ENCODE data around the gene RNF217.

RNF217 gene

GRCh38 chr6:125048274-125048673 lies 86.0 kb downstream of the RNF217 start:
- no peak overlapping the region for H3K27ac ChIP-seq (replicated peaks)
- TF ChIP-seq CTCF (IDR thresholded peaks at IDR 0.05; ENCODE audit: insufficient read depth, low read length) (no peak), POLR2AphosphoS5 (IDR thresholded peaks at IDR 0.05; ENCODE audit: low read depth) (no peak), GABPA (IDR thresholded peaks at IDR 0.05; ENCODE audit: low read depth) (no peak), SPI1 (IDR thresholded peaks at IDR 0.05; ENCODE audit: borderline replicate concordance, low read depth) (no peak), REST (IDR thresholded peaks at IDR 0.05; ENCODE audit: insufficient replicate concordance, low read depth) (no peak)

GRCh38 chr6:125050663-125051318 lies 88.6 kb downstream of the RNF217 start:
- Histone ChIP-seq H3K27ac (replicated peaks) (no peak overlapping the region), H3K27me3 (ENCODE audit: insufficient read depth, poor library complexity, severe bottlenecking) (no peaks in the 10 kb centered on the region), H3K4me3 (replicated peaks; ENCODE audit: insufficient read depth, low read length) (no peak overlapping the region)
- TF ChIP-seq POLR2AphosphoS5 (IDR thresholded peaks at IDR 0.05; ENCODE audit: low read depth) (no peak), GABPA (IDR thresholded peaks at IDR 0.05; ENCODE audit: low read depth) (no peak), SPI1 (IDR thresholded peaks at IDR 0.05; ENCODE audit: borderline replicate concordance, low read depth) (no peak), REST (IDR thresholded peaks at IDR 0.05; ENCODE audit: insufficient replicate concordance, low read depth) (no peak), CTCF (IDR thresholded peaks at IDR 0.05; ENCODE audit: insufficient read depth, low read length) (no peak)
- DNase-seq (ENCODE audit: low read depth in 1 of 2, low spot score in 1 of 2) = no peak

More at GRCh38 chr6:125048274-125048673, 86.0 kb downstream of the RNF217 start:
- no peak for DNase-seq (ENCODE audit: low read depth in 1 of 2, low spot score in 1 of 2)
- Histone ChIP-seq H3K27me3 (ENCODE audit: insufficient read depth, poor library complexity, severe bottlenecking) (no peaks in the 10 kb centered on the region), H3K4me3 (replicated peaks; ENCODE audit: insufficient read depth, low read length) (no peak overlapping the region)

- Histone ChIP-seq H3K27me3 (ENCODE audit: insufficient read depth, poor library complexity, severe bottlenecking) (no peaks in the 10 kb centered on the region), H3K27ac (replicated peaks) (no peak overlapping the region), H3K4me3 (replicated peaks; ENCODE audit: insufficient read depth, low read length) (no peak overlapping the region)
- no peak for TF ChIP-seq SPI1 (IDR thresholded peaks at IDR 0.05; ENCODE audit: borderline replicate concordance, low read depth)
- TF ChIP-seq POLR2AphosphoS5 (IDR thresholded peaks at IDR 0.05; ENCODE audit: low read depth) = no peak
- TF ChIP-seq GABPA (IDR thresholded peaks at IDR 0.05; ENCODE audit: low read depth) = no peak
- TF ChIP-seq CTCF (IDR thresholded peaks at IDR 0.05; ENCODE audit: insufficient read depth, low read length) = no peak
- no peak for TF ChIP-seq REST (IDR thresholded peaks at IDR 0.05; ENCODE audit: insufficient replicate concordance, low read depth)
- DNase-seq (ENCODE audit: low read depth in 1 of 2, low spot score in 1 of 2) = no peak
Observed at GRCh38 chr6:125053809-125054208, 91.6 kb downstream of the RNF217 start.
